ENCODE data around the gene MKI67. TPM values are rescaled to one million over a fixed set of nuclear protein-coding genes. Genes with fewer than 3 reads are reported as not detected.

The MKI67 gene
- polyA plus RNA-seq, 2 of the 4 experiments (the other 2 are of a cell fraction): 33.8 to 51.7 TPM

DNA sequence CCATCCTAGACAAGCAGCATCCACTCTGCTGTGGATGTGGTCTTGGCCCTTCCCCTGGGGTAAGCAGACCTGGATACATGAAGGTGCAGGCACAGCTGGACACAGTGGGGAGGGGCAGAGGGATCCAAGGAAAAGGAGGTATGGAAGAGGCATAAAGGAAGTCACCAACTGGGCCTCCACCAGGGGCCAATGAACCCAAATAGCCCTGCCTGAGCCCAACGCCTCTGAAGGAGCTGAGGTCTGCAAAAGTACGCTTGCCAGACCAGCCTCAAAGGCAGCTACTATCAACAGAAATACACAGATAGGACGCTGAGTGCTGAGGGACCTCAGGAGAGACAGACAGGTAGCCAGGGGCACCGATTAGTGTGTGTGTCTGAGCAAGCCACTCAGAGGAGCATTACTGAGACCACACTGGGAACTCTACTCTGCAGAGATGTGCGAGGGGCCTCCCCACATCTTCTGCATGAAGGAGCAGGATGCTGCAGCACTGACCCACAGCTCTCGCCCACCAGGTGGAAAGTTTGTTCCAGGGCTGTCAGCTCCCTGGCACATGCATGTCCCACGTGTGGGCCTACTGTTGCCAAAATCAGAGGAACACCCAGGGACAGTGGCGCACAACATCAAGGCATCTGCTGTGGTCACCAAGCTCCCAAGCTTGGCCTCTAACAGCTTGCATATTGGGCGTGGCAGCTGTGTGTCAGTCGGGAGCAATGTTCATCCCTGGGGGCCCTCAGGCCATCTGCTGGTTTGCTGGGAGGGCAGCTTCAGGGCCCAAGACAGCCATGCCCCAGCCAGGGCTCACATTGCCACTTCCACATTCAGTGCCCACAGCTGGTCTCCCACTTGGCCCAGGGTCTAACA is 40.0 kb downstream of the MKI67 start:
- no peak overlapping the region for H3K4me3 ChIP-seq
- no peaks in the 10 kb centered on the region for H3K4me1 ChIP-seq
- ChIA-PET CTCF (interaction anchor here (0.7 to 1.1 kb wide), 2 partner anchors 8 to 17 kb away, joined by 3 read pairs; no protein-coding TSS in a partner anchor), POLR2A (no interaction called here)
- no peaks in the 10 kb centered on the region for H3K9me3 ChIP-seq
- no peak overlapping the region for H3K27ac ChIP-seq
- ATAC-seq (no peak), FAIRE-seq (no peak), DNase-seq (ENCODE audit: low read depth in 1 of 2, low spot score in 1 of 2) (no peak)
- WGBS (ENCODE audit: missing lambda C conversion rate): 50% methylated on average over 6 of the region's 10 CpGs
- TF ChIP-seq FOSB (CRISPR knock-in tag; IDR thresholded peaks at IDR 0.05) (no peak), KDM1A (IDR thresholded peaks at IDR 0.05; ENCODE audit: low read depth) (no peak), TFCP2L1 (CRISPR knock-in tag; IDR thresholded peaks at IDR 0.05) (no peak), GATA3 (IDR thresholded peaks at IDR 0.05; ENCODE audit: borderline replicate concordance) (no peak), POLR2A (IDR thresholded peaks at IDR 0.05; ENCODE audit: low read length) (no peak), POLR2AphosphoS2 (conservative IDR thresholded peaks at IDR 0.05; ENCODE audit: low read length) (no peak), RNF2 (IDR thresholded peaks at IDR 0.05; ENCODE audit: borderline replicate concordance, low read depth) (no peak), CBX8 (IDR thresholded peaks at IDR 0.05) (no peak), HOXB13 (CRISPR knock-in tag; IDR thresholded peaks at IDR 0.05; ENCODE audit: low read depth) (no peak), TP53 (CRISPR knock-in tag; IDR thresholded peaks at IDR 0.05) (no peak), ZC3H11A (IDR thresholded peaks at IDR 0.05) (no peak)
- TF ChIP-seq, protein P1, sequence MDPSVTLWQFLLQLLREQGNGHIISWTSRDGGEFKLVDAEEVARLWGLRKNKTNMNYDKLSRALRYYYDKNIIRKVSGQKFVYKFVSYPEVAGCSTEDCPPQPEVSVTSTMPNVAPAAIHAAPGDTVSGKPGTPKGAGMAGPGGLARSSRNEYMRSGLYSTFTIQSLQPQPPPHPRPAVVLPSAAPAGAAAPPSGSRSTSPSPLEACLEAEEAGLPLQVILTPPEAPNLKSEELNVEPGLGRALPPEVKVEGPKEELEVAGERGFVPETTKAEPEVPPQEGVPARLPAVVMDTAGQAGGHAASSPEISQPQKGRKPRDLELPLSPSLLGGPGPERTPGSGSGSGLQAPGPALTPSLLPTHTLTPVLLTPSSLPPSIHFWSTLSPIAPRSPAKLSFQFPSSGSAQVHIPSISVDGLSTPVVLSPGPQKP (IDR thresholded peaks at IDR 0.05; ENCODE audit: low read depth, low read length): no peak
- TF ChIP-seq, protein P2, sequence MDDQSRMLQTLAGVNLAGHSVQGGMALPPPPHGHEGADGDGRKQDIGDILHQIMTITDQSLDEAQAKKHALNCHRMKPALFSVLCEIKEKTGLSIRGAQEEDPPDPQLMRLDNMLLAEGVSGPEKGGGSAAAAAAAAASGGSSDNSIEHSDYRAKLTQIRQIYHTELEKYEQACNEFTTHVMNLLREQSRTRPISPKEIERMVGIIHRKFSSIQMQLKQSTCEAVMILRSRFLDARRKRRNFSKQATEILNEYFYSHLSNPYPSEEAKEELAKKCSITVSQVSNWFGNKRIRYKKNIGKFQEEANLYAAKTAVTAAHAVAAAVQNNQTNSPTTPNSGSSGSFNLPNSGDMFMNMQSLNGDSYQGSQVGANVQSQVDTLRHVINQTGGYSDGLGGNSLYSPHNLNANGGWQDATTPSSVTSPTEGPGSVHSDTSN (IDR thresholded peaks at IDR 0.05): no peak
- no peak overlapping the region for H3K4me2 ChIP-seq

DNA sequence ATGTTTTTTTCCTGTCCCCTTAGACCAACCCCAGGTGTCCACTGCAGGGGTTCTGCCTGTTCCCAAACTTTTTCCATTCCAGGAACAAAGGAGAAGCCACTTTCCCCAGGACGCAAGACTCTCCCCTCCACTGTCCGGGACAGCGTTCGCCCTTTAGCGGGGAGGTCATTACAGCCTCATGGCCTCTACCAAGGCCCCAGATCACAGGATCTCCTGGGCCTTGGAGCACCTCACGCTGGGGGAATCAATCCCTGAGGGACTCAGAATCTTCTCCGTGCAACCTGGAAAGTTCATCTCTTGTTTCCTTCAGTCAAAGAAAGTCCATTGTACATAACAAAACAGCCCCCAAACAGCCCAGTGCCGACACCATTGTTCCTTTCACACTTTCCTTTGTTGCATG is 41.2 kb downstream of the MKI67 start:
- ChIA-PET CTCF (interaction anchor here (1.3 to 6.9 kb wide), 3 partner anchors 14 to 66 kb away, joined by 3 to 51 read pairs (median 6); no protein-coding TSS in a partner anchor), POLR2A (no interaction called here)
- Histone ChIP-seq H3K4me1 (no peaks in the 10 kb centered on the region), H3K4me2 (no peak overlapping the region), H3K9me3 (no peaks in the 10 kb centered on the region), H3K27ac (no peak overlapping the region), H3K4me3 (no peak overlapping the region)
- FAIRE-seq (no peak), ATAC-seq (no peak), DNase-seq (ENCODE audit: low read depth in 1 of 2, low spot score in 1 of 2) (no peak)
- WGBS (ENCODE audit: missing lambda C conversion rate): 89% methylated on average over 8 of the region's 8 CpGs
- no peak for TF ChIP-seq JUNB (IDR thresholded peaks at IDR 0.05)

DNA sequence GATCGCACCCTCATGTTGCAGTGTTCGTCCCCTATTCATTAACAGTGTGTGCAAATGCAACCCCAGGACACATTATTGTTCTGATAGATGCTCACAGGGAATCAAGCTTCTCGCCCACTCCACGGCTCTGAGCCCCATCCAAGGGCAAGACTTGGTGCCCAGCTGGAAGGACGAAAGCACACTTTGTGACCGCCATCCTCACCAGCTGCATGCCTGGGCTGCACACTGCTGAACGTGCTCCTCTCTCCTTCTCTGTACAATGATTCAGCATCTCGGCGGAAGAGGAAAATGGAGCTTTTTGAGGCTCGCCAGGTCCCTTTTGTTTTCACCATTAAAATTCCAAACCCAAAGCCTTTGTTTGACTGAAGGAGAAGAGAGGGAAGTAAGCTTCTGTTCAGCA is 41.9 kb downstream of the MKI67 start:
- no peak for ATAC-seq

More for the DNA sequence above, 41.9 kb downstream of the MKI67 start:
- ChIA-PET POLR2A (no interaction called here), CTCF (interaction anchor here (0.9 to 6.9 kb wide), 4 partner anchors 14 to 128 kb away, joined by 3 to 51 read pairs (median 4); no protein-coding TSS in a partner anchor)
- H3K4me3 ChIP-seq: no peak overlapping the region
- no peak overlapping the region for H3K4me2 ChIP-seq
- H3K27ac ChIP-seq: no peak overlapping the region
- FAIRE-seq (no peak), DNase-seq (ENCODE audit: low read depth in 1 of 2, low spot score in 1 of 2) (no peak)
- no peaks in the 10 kb centered on the region for H3K9me3 ChIP-seq
- no peak for TF ChIP-seq HEYL (CRISPR knock-in tag; IDR thresholded peaks at IDR 0.05)
- TF ChIP-seq, protein P3, sequence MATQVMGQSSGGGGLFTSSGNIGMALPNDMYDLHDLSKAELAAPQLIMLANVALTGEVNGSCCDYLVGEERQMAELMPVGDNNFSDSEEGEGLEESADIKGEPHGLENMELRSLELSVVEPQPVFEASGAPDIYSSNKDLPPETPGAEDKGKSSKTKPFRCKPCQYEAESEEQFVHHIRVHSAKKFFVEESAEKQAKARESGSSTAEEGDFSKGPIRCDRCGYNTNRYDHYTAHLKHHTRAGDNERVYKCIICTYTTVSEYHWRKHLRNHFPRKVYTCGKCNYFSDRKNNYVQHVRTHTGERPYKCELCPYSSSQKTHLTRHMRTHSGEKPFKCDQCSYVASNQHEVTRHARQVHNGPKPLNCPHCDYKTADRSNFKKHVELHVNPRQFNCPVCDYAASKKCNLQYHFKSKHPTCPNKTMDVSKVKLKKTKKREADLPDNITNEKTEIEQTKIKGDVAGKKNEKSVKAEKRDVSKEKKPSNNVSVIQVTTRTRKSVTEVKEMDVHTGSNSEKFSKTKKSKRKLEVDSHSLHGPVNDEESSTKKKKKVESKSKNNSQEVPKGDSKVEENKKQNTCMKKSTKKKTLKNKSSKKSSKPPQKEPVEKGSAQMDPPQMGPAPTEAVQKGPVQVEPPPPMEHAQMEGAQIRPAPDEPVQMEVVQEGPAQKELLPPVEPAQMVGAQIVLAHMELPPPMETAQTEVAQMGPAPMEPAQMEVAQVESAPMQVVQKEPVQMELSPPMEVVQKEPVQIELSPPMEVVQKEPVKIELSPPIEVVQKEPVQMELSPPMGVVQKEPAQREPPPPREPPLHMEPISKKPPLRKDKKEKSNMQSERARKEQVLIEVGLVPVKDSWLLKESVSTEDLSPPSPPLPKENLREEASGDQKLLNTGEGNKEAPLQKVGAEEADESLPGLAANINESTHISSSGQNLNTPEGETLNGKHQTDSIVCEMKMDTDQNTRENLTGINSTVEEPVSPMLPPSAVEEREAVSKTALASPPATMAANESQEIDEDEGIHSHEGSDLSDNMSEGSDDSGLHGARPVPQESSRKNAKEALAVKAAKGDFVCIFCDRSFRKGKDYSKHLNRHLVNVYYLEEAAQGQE (IDR thresholded peaks at IDR 0.05): no peak
- TF ChIP-seq KDM5A (IDR thresholded peaks at IDR 0.05): no peak
- 73% methylated on average over 10 of the region's 10 CpGs for WGBS (ENCODE audit: missing lambda C conversion rate)
- no peaks in the 10 kb centered on the region for H3K4me1 ChIP-seq
